Transverse colon (tissue), 4 donors: ENCODE data around the gene TGFBI. TPM values are rescaled to one million over a fixed set of nuclear protein-coding genes. Genes with fewer than 3 reads are reported as not detected.

Source experiments
- DNase-seq: peaks from one replicate; pipeline ENCODE4 v3.0.0-alpha.2; 2019
- H3K27ac ChIP-seq, 4 donors: fragments of 200-600 bp; sonication (generic); 2 replicates each; pipeline ENCODE4 v1.5.1; 2016 to 2018; ENCODE audit warnings: inconsistent platforms in 4 of 4
- H3K27me3 ChIP-seq: fragments of 200-600 bp; sonication (generic); 2 replicates; pipeline ENCODE4 v1.5.1; 2017; ENCODE audit warnings: inconsistent platforms
- H3K36me3 ChIP-seq, 4 donors: fragments of 200-600 bp; sonication (generic); 2 replicates each; pipeline ENCODE4 v1.5.1; 2017 to 2019; ENCODE audit warnings: inconsistent platforms in 4 of 4
- H3K4me1 ChIP-seq, 4 donors: fragments of 200-600 bp; sonication (generic); 2 replicates each; pipeline ENCODE4 v1.5.1; 2017 to 2020; ENCODE audit warnings: inconsistent platforms in 4 of 4
- H3K4me3 ChIP-seq, 4 donors: fragments of 200-600 bp; sonication (generic); 1 replicate in 1 of 4; 2 replicates in 3 of 4; pipeline versions ENCODE4 v1.5.1 to v1.6.1; 2017 to 2019; ENCODE audit warnings: inconsistent platforms in 4 of 4
- H3K9me3 ChIP-seq, 2 donors: fragments of 200-600 bp; sonication (generic); 2 replicates each; pipeline ENCODE4 v1.5.1; 2017 to 2019; ENCODE audit warnings: inconsistent platforms in 2 of 2
- EP300 ChIP-seq: sonication (generic); formaldehyde crosslinking; IDR thresholded peaks from one replicate; pipeline ENCODE4 v1.6.1; 2017; ENCODE audit warnings: antibody characterized with exemption, low read depth
- POLR2A ChIP-seq: fragments of 450-650 bp; IDR thresholded peaks from one replicate; pipeline ENCODE4 v1.6.1; 2016; ENCODE audit warnings: antibody characterized with exemption, mild to moderate bottlenecking, moderate library complexity
- POLR2AphosphoS5 ChIP-seq, 3 donors: sonication (generic); formaldehyde crosslinking; IDR thresholded peaks; one replicate each; pipeline ENCODE4 v1.6.1; 2016; ENCODE audit warnings: antibody characterized with exemption in 3 of 3
- WGBS, 2 donors: methylation state at CpG; one replicate each; pipeline ENCODE4 v1.1.5; 2018; ENCODE audit warnings: low coverage in 1 of 2; 5-methylcytosine and 5-hydroxymethylcytosine counted together
- in situ Hi-C, 4 donors: fragments of 200-750 bp; cut with MboI; loops; one replicate each; pipeline versions ENCODE4 v1.15.0 to v1.15.1; 2017; ENCODE audit warnings: low sequenced_read_pairs in 3 of 4, low pct_ligation_motif_present in 1 of 4, low pct_unique_long_range_greater_than_20kb in 1 of 4
- intact Hi-C: fragments of 100-400 bp; cut with DNase I; formaldehyde crosslinking; loops from one replicate; pipeline ENCODE4 v1.15.1; 2023; ENCODE audit warnings: low total_unique reads
- total RNA-seq, 4 donors: library from RNA; depleted of rRNA; stranded (reverse); fragments of >200 nt; gene quantifications; one replicate each; pipeline ENCODE4 v1.1.0, GENCODE V29; 2016
- TF ChIP-seq, protein P1 (sequence below), 5 experiments: fragments of 200-600 bp in 3 of 5; fragments of 450-650 bp in 2 of 5; sonication (generic) in 3 of 5; IDR thresholded peaks; 1 replicate in 2 of 5; 2 replicates in 3 of 5; pipeline ENCODE4 v1.5.1; 2016 to 2017; ENCODE audit warnings: antibody characterized with exemption in 5 of 5, inconsistent platforms in 3 of 5, mild to moderate bottlenecking in 2 of 5, moderate library complexity in 1 of 5

TGFBI gene
- total RNA-seq, 4 donors from 2014 or later, result 22.4 to 79.6 (median 29.8) TPM

DNA sequence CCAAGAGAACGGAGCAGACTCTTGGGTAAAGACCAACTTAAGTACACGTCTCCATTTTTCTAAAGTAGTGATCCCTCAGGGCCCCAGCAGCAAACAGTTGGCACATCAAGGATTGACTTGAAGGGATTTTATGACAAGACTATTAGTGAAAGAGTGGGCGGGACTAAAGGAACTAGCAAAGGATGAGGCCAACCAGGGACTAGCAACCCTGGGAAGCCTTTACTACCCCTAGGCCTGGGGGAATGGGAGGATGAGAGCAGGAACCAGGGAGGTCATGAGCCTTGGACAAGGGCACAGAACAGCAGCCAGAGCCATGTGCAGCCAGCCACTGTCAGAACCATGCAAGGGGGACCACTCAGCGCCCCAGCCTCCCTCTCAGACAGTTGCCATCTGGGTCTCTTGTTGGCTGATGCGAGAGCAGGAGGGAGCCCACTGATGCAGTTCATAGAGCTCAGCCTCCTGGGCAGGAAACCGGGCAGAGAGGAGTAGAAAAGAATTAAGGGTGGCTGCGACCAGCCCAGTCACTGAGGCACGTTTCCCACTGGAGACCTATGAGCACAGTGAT, 28.1 kb downstream of the TGFBI start:
- H3K27ac ChIP-seq, result peak overlapping the region; percentile 67 to 85 (median 78)
- TF ChIP-seq EP300, result no peak
- no peak for TF ChIP-seq POLR2A
- TF ChIP-seq, protein P1, sequence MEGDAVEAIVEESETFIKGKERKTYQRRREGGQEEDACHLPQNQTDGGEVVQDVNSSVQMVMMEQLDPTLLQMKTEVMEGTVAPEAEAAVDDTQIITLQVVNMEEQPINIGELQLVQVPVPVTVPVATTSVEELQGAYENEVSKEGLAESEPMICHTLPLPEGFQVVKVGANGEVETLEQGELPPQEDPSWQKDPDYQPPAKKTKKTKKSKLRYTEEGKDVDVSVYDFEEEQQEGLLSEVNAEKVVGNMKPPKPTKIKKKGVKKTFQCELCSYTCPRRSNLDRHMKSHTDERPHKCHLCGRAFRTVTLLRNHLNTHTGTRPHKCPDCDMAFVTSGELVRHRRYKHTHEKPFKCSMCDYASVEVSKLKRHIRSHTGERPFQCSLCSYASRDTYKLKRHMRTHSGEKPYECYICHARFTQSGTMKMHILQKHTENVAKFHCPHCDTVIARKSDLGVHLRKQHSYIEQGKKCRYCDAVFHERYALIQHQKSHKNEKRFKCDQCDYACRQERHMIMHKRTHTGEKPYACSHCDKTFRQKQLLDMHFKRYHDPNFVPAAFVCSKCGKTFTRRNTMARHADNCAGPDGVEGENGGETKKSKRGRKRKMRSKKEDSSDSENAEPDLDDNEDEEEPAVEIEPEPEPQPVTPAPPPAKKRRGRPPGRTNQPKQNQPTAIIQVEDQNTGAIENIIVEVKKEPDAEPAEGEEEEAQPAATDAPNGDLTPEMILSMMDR (IDR thresholded peaks at IDR 0.05), result no peak
- TF ChIP-seq POLR2AphosphoS5 (IDR thresholded peaks at IDR 0.05), result no peak
- peaks cover 10 to 30% (median 26%) of the 10 kb centered on the region in 4 donors for H3K4me1 ChIP-seq
- no peaks in the 10 kb centered on the region for H3K36me3 ChIP-seq
- H3K27me3 ChIP-seq, result no peaks in the 10 kb centered on the region
- intact Hi-C loops, result loop anchor here (5.0 kb wide), 1 partner anchor 35 kb away; no protein-coding TSS in a partner anchor
- no peaks in the 10 kb centered on the region for H3K9me3 ChIP-seq
- in situ Hi-C loops, result loop anchor here in 1 of 4 donors (25.0 kb wide), 1 partner anchor 120 kb away; no protein-coding TSS in a partner anchor
- no peak for DNase-seq
- H3K4me3 ChIP-seq, result no peak overlapping the region
- WGBS, 2 donors, result 83% methylated on average over 8 of the region's 8 CpGs; no CpG with 5 or more reads in 1 of the 2 donors

DNA sequence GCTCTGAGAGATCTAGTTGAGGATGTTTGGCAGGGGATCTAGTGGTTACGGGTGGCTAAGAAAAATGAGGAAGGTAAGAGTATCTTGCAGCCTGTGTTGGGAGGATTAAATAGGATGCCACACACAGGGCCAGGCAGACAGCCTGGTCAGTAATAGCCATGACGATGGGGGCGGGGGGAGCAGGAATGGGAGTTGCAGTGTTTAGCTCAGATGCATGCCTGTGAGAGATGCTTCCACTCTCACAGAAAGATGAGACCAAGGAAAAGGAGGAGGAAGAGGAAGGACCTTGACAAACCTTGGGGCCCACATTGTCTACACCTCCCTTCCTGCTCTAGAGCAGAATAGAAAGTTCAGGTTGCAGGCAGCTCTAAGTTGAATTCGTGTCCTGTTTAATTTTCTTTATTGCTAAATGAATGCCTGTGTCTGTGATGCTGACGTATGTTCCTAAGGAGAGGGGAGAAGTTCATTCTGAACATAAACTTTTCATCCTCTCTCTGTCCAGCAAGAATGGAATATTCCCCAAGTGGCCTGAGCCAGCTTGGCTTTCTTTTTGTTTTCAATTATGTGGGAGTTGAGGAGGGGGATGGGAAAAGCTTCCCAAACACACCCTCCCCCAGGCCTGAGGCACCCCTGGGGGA, 28.7 kb downstream of the TGFBI start:
- Histone ChIP-seq H3K27me3 (no peaks in the 10 kb centered on the region), H3K4me3 (no peak overlapping the region), H3K27ac (peak overlapping the region; percentile 67 to 85 (median 78)), H3K4me1 (peaks cover 10 to 30% (median 26%) of the 10 kb centered on the region in 4 donors), H3K9me3 (no peaks in the 10 kb centered on the region), H3K36me3 (no peaks in the 10 kb centered on the region)
- no peak for DNase-seq
- in situ Hi-C loops, result loop anchor here in 1 of 4 donors (25.0 kb wide), 1 partner anchor 120 kb away; no protein-coding TSS in a partner anchor
- WGBS, 2 donors, result 52 to 61% methylated on average over 3 to 5 of the region's 5 CpGs
- TF ChIP-seq POLR2A, result no peak
- TF ChIP-seq, protein P1 (IDR thresholded peaks at IDR 0.05), result no peak
- peak in 2 of 3 donors; percentile 22 to 51 for TF ChIP-seq POLR2AphosphoS5 (IDR thresholded peaks at IDR 0.05)
- TF ChIP-seq EP300, result peak; percentile 71
- intact Hi-C loops, result loop anchor here (5.0 kb wide), 1 partner anchor 35 kb away; no protein-coding TSS in a partner anchor

DNA sequence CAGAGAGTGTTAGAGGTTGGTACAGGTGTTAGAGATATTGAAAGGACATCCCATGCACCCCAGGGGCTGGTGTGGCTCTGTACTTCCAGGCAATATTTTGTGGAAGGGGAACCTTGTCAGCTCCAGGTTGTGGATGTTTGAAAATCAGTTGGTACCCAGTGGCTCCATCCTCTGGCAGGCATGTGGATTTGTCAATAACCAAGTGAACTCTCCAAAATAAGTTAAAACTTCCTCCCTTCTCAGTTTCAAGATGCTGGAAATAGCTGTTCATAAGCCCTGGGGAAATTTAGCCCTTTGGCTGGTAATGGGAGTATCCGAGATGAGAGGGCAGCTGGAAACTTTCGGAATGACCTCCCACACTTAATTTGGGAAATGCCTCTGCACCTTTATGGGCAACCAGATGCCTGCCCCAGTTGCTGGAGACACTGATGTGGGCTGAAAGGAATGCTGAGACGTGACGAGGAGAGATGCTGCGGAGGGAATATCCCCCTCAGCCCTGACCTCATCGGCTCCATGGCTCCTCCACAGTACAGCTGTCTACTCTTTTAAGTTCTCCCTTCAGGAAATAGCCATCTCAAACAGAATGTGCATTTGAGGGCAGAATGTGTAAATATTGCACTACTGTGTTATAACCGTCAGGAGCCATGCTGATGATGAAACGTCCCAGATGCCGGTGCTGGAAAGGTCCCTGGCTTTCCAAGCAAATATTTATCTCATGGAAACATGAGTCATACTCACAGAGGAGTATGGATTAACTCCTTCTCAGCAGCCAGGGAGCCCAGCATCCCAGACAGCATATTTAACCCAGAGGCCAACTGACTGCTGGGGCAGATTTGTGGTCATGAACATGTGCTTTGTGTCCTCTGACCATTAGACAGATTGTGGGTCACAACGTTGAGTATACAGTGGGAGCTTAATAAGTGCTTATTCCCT, 29.5 kb downstream of the TGFBI start:
- Histone ChIP-seq H3K27me3 (no peaks in the 10 kb centered on the region), H3K4me1 (peaks cover 10 to 28% (median 25%) of the 10 kb centered on the region in 4 donors), H3K27ac (peak overlapping the region; percentile 67 to 85 (median 78)), H3K9me3 (no peaks in the 10 kb centered on the region), H3K36me3 (no peaks in the 10 kb centered on the region), H3K4me3 (no peak overlapping the region)
- in situ Hi-C loops (loop anchor here in 1 of 4 donors (25.0 kb wide), 1 partner anchor 121 kb away; no protein-coding TSS in a partner anchor), intact Hi-C loops (loop anchor here (5.0 kb wide), 1 partner anchor 36 kb away; no protein-coding TSS in a partner anchor)
- peak; percentile 54 for DNase-seq
- TF ChIP-seq POLR2A (no peak), EP300 (peak; percentile 92), POLR2AphosphoS5 (IDR thresholded peaks at IDR 0.05) (peak; percentile 84 to 94 (median 87))
- TF ChIP-seq, protein P1 (IDR thresholded peaks at IDR 0.05), result peak; percentile 15 to 30 (median 22)
- 28% methylated on average over 10 of the region's 10 CpGs; no CpG with 5 or more reads in 1 of the 2 donors for WGBS, 2 donors
